Epithelial cell of proximal tubule (primary cell): ENCODE data around the gene RBM33. TPM values are rescaled to one million over a fixed set of nuclear protein-coding genes. Genes with fewer than 3 reads are reported as not detected.
A peak's percentile ranks its signal among the peaks of the same experiment; 100 is the strongest.

Source experiments
- DNase-seq: peaks from one replicate; pipeline ENCODE4 v3.0.0-alpha.2; 2011; ENCODE audit warnings: low read depth
- H3K4me3 ChIP-seq: 2 replicates; pipeline ENCODE4 v1.5.1; 2011; ENCODE audit warnings: low read depth, mild to moderate bottlenecking, low read length
- CTCF ChIP-seq: conservative IDR thresholded peaks from 2 replicates; pipeline ENCODE4 v1.5.1; 2012; ENCODE audit warnings: low read depth, mild to moderate bottlenecking, low read length
- total RNA-seq: library from RNA; depleted of rRNA; stranded (reverse); fragments of >200 nt; gene quantifications from 2 replicates; pipeline ENCODE4 v1.2.3, GENCODE V29; 2015

RBM33 gene
- total RNA-seq, 1 donor from 2014 or later: 18.0 TPM

- H3K4me3 ChIP-seq: peak overlapping the region; percentile 32
- TF ChIP-seq CTCF: peak; percentile 35
- DNase-seq: no peak
Measured at GRCh38 chr7:155796381-155797261, 152.2 kb downstream of the RBM33 start.

- no peak overlapping the region for H3K4me3 ChIP-seq
- TF ChIP-seq CTCF: no peak
- DNase-seq: no peak
Measured at GRCh38 chr7:155797262-155798250, 153.1 kb downstream of the RBM33 start.

GRCh38 chr7:155798673-155799439 lies 154.4 kb downstream of the RBM33 start:
- H3K4me3 ChIP-seq: no peak overlapping the region
- no peak for DNase-seq
- TF ChIP-seq CTCF: no peak

- H3K4me3 ChIP-seq: no peak overlapping the region
Measured at GRCh38 chr7:155799514-155799913, 155.1 kb downstream of the RBM33 start.

GRCh38 chr7:155800301-155800700 lies 155.8 kb downstream of the RBM33 start:
- H3K4me3 ChIP-seq: no peak overlapping the region
- TF ChIP-seq CTCF: no peak
- no peak for DNase-seq

More at GRCh38 chr7:155799514-155799913, 155.1 kb downstream of the RBM33 start:
- no peak for DNase-seq
- TF ChIP-seq CTCF: no peak

GRCh38 chr7:155800741-155801267 lies 156.3 kb downstream of the RBM33 start:
- no peak for DNase-seq
- no peak overlapping the region for H3K4me3 ChIP-seq
- TF ChIP-seq CTCF: no peak
